ENCODE measurements around the gene ATF3.
A peak's percentile ranks its signal among the peaks of the same experiment; 100 is the strongest.
"Not testable (repeated sequence)": the region's sequence is repeated elsewhere in the genome, so short reads cannot be mapped to it uniquely, and the experiment has no call there.

Gene ATF3

DNA sequence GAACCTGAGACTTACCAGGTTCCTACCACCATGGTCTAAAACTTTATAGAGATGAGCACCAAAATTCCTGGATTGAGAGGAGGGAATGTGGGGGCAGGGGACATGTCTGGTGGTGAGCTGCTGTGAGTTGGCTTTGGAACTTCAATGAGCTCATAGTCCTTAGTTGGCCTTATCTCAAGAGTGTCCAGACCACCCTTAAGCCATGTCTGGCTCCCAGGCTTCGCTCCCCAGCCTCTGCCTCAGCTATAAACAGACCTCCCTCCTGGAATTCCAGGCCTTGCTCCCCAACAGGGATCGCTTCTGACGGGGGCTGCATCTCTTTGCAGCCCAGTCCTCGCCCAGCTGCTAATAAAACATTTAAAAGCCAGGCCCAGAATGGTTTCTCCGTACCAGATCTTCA lies 19.5 kb downstream of the ATF3 start:
- DNase-seq (ENCODE audit: low read depth) = no peak

- no peak for DNase-seq (ENCODE audit: low read depth)
Measured at GRCh38 chr1:212628813-212629415, 20.4 kb downstream of the ATF3 start.

DNA sequence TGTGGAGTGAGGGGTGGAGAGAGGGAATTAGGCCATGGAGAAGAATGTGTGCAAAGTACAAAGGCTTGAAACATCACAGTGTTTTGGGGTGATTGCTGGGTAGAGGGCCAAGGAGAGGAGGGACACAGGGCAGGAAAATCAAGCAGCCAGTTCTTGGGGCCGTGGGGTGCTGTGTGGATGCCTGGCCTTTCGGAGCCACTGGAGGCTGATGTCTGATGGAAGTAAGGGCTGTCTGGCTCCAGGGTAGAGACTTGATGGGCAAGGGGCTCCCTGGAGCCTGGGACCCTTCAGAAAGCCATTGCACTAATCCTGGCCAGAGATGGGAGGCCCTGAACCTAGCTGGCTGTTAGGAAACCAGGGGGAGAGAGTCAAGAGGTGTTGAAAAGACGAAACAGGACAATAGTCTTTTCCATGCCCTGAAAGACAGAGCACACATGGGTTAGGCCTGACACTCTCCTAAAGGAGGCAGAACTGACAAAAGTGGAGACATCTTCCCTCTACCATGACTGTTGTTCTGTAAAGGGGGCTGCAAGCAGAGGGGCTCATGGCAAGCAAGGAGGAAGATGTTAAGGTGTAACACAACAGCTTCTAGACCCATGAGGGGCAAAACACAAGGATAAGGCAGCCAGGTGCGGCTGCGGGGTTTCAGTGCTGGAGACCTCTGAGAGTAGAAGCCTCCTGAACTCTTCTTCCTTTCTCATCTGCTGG lies 21.0 kb downstream of the ATF3 start:
- DNase-seq (ENCODE audit: low read depth) = no peak

DNA sequence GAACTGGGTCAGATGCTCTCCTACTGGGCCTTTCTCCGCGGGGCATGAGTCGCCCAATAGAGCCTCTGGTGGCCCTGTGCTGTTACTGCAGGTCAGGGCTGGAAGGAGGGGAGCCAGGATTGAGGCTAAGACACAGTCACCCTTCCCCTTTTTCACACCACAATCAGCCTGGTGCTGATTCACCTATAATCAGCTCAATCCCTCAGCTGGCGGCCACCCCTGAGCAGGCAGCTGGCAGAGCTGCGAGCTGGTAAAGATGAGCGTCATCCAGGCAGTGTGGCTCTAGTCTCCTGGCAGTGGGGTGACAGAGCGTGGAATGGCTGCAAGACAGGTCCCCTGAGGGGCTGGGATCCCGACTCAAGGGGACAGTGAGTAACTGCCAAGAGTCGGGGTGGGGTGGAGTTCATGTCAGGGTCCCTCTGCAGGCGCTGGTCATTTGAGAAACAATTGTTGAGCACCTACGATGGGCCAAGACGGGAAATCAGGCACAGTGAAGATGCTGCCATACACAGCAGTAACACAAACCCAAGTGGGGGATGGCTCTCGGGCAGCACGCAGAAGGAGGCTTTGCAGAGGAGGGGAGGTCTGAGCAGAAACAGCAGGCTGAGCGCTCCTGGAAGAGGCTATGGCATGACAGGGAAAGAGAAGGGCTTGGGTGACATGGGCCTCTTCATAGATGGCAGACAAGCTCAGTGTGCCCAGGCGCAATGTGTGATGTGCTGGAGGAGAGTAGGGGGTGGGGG lies 21.8 kb downstream of the ATF3 start:
- peak; percentile 25 for DNase-seq (ENCODE audit: low read depth)

DNA sequence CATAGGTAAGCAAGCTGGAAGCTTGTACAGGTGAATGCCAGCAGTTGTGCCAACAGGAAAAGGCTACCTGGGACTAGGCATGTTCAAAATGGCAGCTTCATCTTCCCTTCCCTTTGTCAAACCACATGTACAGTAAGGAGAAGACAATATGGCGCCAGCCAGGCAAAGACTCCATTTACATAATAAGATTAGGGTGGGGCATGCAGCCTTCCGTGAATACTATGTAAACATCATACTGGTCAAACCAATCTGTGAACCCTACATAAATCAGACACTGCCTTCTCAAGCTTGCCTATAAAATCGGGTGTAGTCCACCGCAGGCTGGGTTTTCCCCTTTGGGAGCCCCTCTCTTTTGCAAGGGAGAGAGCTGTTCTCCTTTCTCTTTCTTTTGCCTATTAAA lies 24.6 kb downstream of the ATF3 start:
- DNase-seq (ENCODE audit: low read depth) = no peak

DNA sequence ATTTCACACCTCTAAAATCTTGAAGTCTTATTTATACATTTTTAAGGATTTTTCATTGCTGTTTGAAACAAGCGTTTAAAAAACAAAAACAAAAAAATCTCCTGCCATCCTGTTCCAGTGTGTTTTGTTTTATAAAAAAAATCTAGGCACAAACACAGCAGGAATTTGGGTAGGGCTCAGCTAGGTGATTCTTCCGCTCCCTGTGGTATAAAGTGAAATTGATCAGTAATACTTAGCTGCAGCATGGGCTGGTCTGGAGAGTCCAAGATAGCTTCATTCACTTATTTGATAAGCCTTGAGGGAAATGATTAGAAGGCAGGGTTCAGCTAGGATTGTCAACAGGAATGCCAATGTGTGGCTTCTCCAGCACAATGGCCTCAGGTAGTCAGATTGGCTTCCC lies 25.7 kb downstream of the ATF3 start:
- DNase-seq (ENCODE audit: low read depth) = no peak

DNA sequence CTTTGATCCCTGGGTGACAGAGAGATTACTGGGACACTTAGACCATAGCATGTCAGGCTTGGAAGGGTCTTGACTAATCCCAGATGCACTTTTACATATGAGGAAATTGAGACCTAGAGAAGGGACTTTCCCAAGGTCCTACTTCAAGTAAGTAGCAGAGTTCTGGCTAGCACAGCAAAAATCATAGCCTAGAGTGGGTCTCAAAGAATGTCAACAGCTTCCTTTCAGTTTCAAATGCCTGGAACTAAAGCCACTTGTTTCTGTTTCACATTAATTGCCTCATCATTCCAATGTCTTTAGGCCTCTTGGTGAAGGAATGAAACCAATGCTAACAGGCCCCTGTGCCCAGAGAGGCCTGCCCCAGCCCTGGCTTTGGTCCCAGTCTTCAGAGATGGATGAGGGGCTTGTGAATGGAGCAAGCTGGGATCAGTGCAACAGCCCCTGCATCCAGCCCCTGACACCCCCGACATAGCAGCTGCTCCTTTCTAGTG lies 26.6 kb downstream of the ATF3 start:
- no peak for DNase-seq (ENCODE audit: low read depth)

DNA sequence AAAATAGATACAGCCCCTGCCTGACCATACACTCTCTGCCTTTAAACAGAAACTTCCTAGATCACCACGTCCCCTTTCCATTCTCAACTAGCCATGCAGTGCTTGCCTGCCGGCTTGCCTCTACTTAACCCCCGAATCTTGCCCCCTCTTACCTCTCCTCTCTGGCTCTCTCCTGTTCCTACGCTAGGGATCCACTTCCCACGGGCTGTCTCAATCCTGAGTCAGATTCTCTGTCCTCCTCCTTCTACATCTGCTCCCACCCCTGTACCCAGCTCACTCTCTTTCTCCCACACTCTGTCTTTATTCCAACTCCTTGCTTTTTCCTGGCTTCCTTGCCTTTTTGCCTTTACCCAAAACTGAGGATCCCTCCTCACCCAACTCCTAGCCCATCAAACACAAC lies 29.3 kb downstream of the ATF3 start:
- DNase-seq (ENCODE audit: low read depth) = no peak

GRCh38 chr1:212638492-212639151 lies 30.1 kb downstream of the ATF3 start:
- no peak for DNase-seq (ENCODE audit: low read depth)

GRCh38 chr1:212639524-212639923 lies 31.0 kb downstream of the ATF3 start:
- not testable (repeated sequence) for DNase-seq (ENCODE audit: low read depth)

DNA sequence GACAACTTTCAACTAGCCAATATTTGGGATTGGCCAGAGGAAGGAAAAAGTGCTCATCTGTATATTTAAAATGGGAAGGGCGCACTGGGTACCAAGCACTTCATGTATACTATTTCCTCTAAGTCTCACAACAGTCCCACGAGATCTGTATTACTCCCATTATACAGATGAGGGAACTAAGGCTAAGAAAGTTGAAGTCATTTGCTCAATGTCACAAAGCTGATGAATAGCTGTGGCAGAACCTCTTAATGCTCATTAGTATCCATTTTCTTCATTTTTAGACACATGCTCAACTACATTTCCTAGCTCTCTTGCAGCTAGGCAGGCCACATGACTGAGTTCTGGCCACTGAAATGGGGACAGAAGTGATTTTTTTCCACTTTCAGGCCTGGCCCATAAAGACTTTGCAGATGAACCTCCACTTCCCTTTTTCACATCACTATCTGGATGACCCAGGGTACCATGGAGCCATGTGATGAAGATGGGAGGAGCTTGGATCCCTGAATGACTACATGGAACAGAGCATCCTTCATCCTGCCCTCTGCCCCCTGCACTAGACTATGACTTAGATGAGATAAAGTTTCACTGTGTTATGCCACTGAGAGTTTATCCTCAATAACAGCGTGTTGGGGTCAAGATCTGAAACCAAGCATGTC lies 31.8 kb downstream of the ATF3 start:
- DNase-seq (ENCODE audit: low read depth) = no peak

GRCh38 chr1:212641956-212642355 lies 33.4 kb downstream of the ATF3 start:
- DNase-seq (ENCODE audit: low read depth) = no peak

DNA sequence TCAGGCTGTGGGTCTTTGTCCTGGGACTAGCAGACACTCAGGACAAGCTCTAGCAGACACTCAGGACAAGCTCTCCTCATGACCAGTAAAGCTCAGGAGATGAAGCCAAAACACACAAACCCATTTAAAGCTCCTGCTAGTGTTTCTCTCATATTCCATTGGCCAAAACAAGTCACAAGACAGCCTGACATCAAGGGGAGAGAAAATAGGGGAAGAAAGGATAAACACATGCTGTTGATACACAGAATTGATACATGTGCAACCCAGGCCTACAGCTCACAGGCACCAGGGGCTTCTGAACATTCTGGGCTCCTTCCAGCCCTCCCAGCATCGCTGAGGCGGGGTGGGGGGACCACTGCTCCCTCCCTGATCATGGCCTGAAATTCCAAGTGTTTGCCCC lies 35.3 kb downstream of the ATF3 start:
- no peak for DNase-seq (ENCODE audit: low read depth)

- no peak for DNase-seq (ENCODE audit: low read depth)
Measured at GRCh38 chr1:212644866-212645545, 36.4 kb downstream of the ATF3 start.

DNA sequence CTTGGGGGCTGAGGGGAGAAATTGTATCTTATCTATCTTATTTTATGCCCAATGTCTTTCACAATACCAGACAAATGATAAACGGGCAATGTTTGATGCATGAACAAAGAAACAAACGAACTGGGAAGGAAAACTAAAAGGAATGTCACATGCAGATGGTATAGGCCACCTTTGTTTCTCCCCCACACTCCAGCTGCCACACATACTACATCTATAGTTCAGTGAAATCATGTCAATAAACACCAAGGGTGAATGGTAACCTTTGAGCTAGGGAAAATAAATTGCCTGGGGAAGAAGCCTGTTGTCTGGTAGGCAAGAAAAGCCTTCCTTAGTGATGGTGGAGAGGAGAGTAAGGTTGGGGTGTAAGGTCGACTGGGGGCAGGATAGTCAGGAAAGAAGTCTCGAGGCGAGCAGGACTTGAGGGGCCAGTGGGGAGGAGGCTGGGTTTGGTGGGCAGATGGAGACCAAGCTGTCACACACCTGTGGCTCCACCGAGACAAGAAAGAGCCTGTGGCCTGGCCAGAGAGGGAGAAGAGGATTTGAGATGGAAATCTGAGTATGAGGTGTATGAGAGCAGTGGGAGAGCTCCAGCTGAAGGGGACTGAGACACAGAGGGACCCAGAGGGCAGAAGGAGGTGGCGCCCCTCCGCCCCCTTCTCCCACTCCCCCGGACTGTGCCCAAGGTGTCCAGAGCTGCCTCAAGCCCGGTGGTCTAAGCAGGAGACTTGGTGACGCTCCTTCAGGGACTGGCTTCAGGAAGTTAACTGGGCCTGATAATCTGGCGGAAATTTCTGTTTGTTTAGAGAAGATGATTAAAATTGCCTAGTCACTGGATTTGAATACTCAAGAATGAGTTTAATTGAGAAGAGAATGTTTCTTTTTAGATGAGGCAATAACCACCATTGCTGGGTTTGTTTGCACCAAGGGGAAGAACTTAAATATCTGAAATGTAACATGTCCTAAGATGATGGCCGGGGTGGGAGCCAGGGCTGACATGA lies 37.3 kb downstream of the ATF3 start:
- DNase-seq (ENCODE audit: low read depth) = no peak

GRCh38 chr1:212646588-212646987 lies 38.0 kb downstream of the ATF3 start:
- no peak for DNase-seq (ENCODE audit: low read depth)

DNA sequence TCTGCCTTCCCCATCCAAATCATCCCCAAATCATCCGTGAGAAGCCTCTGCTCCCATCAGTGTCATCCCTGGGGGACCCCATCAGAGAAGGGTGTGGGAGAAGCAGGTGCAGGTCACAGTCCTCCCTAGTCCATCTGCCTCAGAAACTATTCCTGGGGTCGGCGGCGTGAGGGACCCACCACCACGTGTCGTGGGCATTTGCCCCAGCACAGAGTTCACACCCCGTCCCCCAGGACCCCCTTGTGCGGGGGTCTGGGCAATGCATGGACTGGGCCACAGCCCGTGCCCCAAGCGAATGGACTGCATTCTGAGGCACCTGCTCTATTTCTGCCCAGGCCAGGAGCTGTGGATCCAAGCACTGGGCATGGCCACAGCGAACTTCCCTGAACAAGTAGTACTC lies 38.4 kb downstream of the ATF3 start:
- no peak for DNase-seq (ENCODE audit: low read depth)

GRCh38 chr1:212648431-212648830 lies 39.9 kb downstream of the ATF3 start:
- no peak for DNase-seq (ENCODE audit: low read depth)

- no peak for DNase-seq (ENCODE audit: low read depth)
Measured at GRCh38 chr1:212649020-212649419, 40.5 kb downstream of the ATF3 start.

- no peak for DNase-seq (ENCODE audit: low read depth)
Measured at GRCh38 chr1:212650228-212650627, 41.7 kb downstream of the ATF3 start.
